A549 (cell line): ENCODE data around the gene BCKDHA.

Source experiments
- CBX2 ChIP-seq: fragments of 200-600 bp; sonication (generic); IDR thresholded peaks from 2 replicates; pipeline ENCODE4 v1.6.1; 2016; ENCODE audit warnings: low read depth, mild to moderate bottlenecking, borderline replicate concordance
- CEBPB ChIP-seq, 2 experiments: fragments of >200 bp in 1 of 2; sonication (Bioruptor Twin) in 1 of 2; formaldehyde crosslinking in 1 of 2; IDR thresholded peaks; 2 replicates each; pipeline ENCODE4 v1.6.1; 2012 to 2016
- CTCF ChIP-seq: fragments of >200 bp; sonication (Bioruptor Twin); formaldehyde crosslinking; IDR thresholded peaks from 3 replicates; pipeline ENCODE4 v1.5.1; 2016
- ESRRA ChIP-seq: fragments of 150-350 bp; IDR thresholded peaks from 2 replicates; pipeline ENCODE4 v1.6.1; 2014; ENCODE audit warnings: mild to moderate bottlenecking, low read length, borderline replicate concordance
- JUN ChIP-seq, 2 experiments: fragments of >200 bp; sonication (Bioruptor Twin); formaldehyde crosslinking; IDR thresholded peaks; 2 replicates in 1 of 2; 3 replicates in 1 of 2; pipeline ENCODE4 v1.6.1; 2016 to 2017
- KDM1A ChIP-seq: fragments of 200-600 bp; sonication (generic); IDR thresholded peaks from 2 replicates; pipeline ENCODE4 v1.6.1; 2016; ENCODE audit warnings: low read depth, mild to moderate bottlenecking
- MAZ ChIP-seq: fragments of 150-350 bp; IDR thresholded peaks from 2 replicates; pipeline ENCODE4 v1.6.1; 2014; ENCODE audit warnings: antibody characterized with exemption, low read depth, low read length, borderline replicate concordance
- NFE2L2 ChIP-seq: fragments of 150-350 bp; conservative IDR thresholded peaks from 2 replicates; pipeline ENCODE4 v1.6.1; 2014; ENCODE audit warnings: low read length
- POLR2A ChIP-seq: IDR thresholded peaks from 2 replicates; pipeline ENCODE4 v1.6.1; 2012; ENCODE audit warnings: mild to moderate bottlenecking, low read length
- RAD21 ChIP-seq, 2 experiments: fragments of >200 bp in 1 of 2; sonication (Bioruptor Twin) in 1 of 2; formaldehyde crosslinking in 1 of 2; IDR thresholded peaks in 1 of 2; conservative IDR thresholded peaks in 1 of 2; 2 replicates in 1 of 2; 3 replicates in 1 of 2; pipeline ENCODE4 v1.6.1; 2012 to 2018; ENCODE audit warnings: inconsistent platforms in 1 of 2
- REST ChIP-seq: fragments of 200-600 bp; sonication (generic); IDR thresholded peaks from 2 replicates; pipeline ENCODE4 v1.6.1; 2016; ENCODE audit warnings: antibody characterized with exemption, mild to moderate bottlenecking, moderate library complexity
- USF2 ChIP-seq: fragments of 450-650 bp; IDR thresholded peaks from 2 replicates; pipeline ENCODE4 v1.6.1; 2014; ENCODE audit warnings: antibody characterized with exemption

GRCh38 chr19:41350735-41351338, 46.8 kb upstream of the BCKDHA start:
- TF ChIP-seq JUN (IDR thresholded peaks at IDR 0.05) (no peak), CEBPB (IDR thresholded peaks at IDR 0.05) (no peak), CTCF (no peak), CBX2 (no peak), NFE2L2 (no peak), POLR2A (no peak), REST (no peak), RAD21 (conservative IDR thresholded peaks at IDR 0.05 in 1 of 2, IDR thresholded peaks at IDR 0.05 in 1 of 2) (no peak), ESRRA (no peak), MAZ (no peak), KDM1A (no peak), USF2 (no peak)
